ENCODE measurements around the gene HEATR5B.

Gene HEATR5B

GRCh38 chr2:37083873-37084794 is at the start of gene HEATR5B, which contains the start of gene GPATCH11:
Gene HEATR5B (minus strand): TSS chr2:37084372. CDS start chr2:37083414, 958 bp downstream.
Gene GPATCH11 (plus strand): TSS chr2:37084518. CDS start chr2:37088382, 3,864 bp downstream.
- peak; percentile 92 for DNase-seq (ENCODE audit: low read depth, low spot score)

DNA sequence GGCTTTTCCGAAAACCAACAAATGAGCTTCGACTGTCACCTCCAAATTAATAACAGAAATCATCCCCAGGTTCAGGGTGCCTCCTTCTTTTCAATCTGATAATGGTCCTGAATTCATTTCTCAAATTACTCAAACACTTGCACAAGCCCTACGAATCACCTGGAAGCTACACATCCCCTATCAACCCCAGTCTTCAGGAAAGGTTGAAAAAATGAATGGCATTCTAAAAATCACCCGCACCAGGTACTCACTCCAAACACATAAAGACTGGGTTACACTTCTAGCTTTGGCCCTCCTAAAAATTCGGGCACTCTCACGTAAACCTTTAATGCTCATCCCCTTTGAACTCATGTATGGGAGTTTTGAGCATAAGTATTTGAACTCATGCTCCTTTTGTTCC is 48.7 kb upstream of the HEATR5B start:
- DNase-seq (ENCODE audit: low read depth, low spot score) = no peak

GRCh38 chr2:37125416-37125815 is 41.2 kb upstream of the HEATR5B start:
- no peak for DNase-seq (ENCODE audit: low read depth, low spot score)

GRCh38 chr2:37119157-37119556 is 35.0 kb upstream of the HEATR5B start:
- no peak for DNase-seq (ENCODE audit: low read depth, low spot score)

DNA sequence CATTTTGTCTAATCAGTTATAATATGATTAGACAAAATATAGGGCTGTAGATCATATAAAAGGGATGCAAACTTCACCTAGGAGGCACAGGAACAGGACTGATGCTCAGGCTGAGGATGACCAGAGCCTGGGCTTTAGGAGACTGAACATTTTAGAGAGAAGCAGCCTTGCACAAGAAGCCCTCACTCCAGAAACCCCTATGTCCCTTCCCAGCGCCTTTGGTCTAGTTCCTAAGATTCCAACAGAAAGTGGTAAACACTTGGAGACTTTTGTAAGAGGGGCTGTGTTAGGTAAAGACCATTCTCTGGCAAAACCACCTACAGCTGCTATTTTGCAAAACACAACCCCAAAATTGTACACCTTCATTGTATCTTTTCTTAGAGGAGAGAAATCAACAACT is 33.4 kb upstream of the HEATR5B start:
- DNase-seq (ENCODE audit: low read depth, low spot score) = no peak

GRCh38 chr2:37111958-37112357 is 27.8 kb upstream of the HEATR5B start:
- DNase-seq (ENCODE audit: low read depth, low spot score) = no peak

- DNase-seq (ENCODE audit: low read depth, low spot score) = no peak
Observed at GRCh38 chr2:37110306-37111212, 26.4 kb upstream of the HEATR5B start.

- no peak for DNase-seq (ENCODE audit: low read depth, low spot score)
Observed at GRCh38 chr2:37109523-37109922, 25.4 kb upstream of the HEATR5B start.

- no peak for DNase-seq (ENCODE audit: low read depth, low spot score)
Observed at GRCh38 chr2:37105150-37105549, 21.0 kb upstream of the HEATR5B start.

- no peak for DNase-seq (ENCODE audit: low read depth, low spot score)
Observed at GRCh38 chr2:37104178-37104577, 20.0 kb upstream of the HEATR5B start.

DNA sequence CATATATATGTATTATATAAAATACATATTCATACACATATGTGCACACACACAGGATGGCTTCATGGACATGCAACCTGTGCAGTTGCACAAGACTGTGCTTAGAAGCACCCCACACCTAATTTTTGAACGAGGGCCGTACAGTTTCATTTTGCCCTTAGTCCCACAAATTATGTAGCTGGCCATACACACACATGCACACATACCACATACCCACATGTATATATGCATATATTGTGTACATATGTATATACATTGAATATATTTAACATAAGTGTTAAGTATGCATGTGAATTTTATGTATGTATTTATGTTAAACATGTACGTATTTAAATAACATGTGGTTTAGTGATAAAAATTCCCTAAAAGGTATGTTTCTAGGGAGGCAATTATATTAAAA is 18.4 kb upstream of the HEATR5B start:
- no peak for DNase-seq (ENCODE audit: low read depth, low spot score)

DNA sequence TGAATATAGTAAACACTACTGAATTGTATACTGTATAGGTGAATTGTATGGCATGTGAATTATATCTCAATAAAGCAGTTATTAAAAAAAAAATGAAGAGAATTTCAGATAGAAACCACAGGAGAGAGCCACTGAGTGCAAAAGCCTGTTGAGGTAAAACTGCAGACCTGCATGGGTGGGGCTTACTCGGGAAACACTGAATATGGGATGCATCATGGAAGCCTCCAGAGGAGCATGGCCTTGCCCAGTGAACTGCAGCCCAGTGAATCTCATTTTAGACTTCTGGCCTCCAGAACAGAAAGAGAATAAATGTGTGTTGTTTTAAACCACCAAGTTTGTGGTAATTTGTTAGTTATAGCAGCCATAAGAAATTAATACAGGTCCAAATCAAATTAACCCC is 15.9 kb upstream of the HEATR5B start:
- no peak for DNase-seq (ENCODE audit: low read depth, low spot score)

- DNase-seq (ENCODE audit: low read depth, low spot score) = no peak
Observed at GRCh38 chr2:37098416-37099118, 14.4 kb upstream of the HEATR5B start.

DNA sequence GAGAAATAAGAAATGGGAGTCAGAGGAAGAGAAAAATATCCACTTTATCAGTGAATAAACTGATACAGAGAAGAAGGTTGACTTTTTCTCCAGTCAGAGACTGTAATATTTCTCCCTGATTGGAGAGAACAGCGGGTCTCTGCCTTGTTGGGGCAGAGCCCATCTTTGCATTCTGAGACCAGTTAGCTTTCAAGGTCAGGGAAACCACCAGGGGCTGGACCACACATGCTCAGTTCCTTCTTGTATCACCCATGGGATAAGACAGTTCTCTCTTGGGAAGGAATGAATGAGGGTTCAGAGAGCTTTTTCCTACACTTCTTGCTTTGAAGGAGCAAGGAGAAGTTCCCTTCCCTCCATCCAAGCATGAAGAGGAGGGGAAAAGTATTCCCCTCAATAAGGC is 12.4 kb upstream of the HEATR5B start:
- DNase-seq (ENCODE audit: low read depth, low spot score) = no peak

GRCh38 chr2:37091873-37092272 is 7.7 kb upstream of the HEATR5B start:
- no peak for DNase-seq (ENCODE audit: low read depth, low spot score)

GRCh38 chr2:37090019-37090477 is 5.9 kb upstream of the HEATR5B start:
- DNase-seq (ENCODE audit: low read depth, low spot score) = no peak

DNA sequence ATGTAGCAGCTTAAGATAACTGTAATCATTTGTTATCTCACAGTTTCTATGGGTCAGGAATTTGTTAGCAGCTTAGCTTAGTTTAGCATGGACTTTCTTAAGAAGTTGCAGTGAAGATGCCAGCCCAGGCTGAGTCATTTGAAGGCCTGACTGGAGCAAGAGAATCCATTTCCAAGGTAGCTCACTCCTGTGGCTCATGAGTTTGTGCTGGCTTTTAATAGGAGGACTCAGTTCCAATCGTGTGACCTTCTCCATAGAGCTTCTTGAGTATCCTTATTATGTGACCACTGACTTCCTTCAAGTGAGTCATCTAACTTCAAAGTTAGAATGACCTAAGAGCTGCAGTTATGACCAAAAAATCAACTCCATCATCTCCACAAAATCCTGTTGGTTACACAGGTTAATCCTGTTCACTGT is 1.6 kb upstream of the HEATR5B start:
- no peak for DNase-seq (ENCODE audit: low read depth, low spot score)

- DNase-seq (ENCODE audit: low read depth, low spot score) = no peak
Observed at GRCh38 chr2:37084797-37085196, 625 bp upstream of the HEATR5B start.

GRCh38 chr2:37080689-37081088 is 3.5 kb downstream of the HEATR5B start:
- no peak for DNase-seq (ENCODE audit: low read depth, low spot score)

DNA sequence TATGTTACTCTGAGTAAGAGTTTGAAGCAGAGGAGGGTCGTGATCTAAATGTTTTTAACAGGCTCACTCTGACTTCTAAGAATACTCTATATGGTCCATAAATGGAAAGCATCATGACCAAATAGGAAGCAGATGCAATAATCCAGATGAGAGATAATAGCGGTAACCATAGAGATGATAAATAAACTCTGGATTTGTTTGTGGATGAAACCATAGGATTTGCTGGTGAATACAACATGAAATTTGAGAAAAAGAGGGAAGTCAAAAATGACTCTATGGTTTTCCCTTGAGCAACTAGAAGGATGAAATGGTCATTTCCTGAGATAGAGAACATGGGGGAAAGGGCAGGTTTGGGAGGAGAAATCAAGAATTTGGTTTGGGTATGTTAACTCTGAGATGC is 3.9 kb downstream of the HEATR5B start:
- no peak for DNase-seq (ENCODE audit: low read depth, low spot score)

GRCh38 chr2:37070931-37071330 is 13.2 kb downstream of the HEATR5B start:
- no peak for DNase-seq (ENCODE audit: low read depth, low spot score)

DNA sequence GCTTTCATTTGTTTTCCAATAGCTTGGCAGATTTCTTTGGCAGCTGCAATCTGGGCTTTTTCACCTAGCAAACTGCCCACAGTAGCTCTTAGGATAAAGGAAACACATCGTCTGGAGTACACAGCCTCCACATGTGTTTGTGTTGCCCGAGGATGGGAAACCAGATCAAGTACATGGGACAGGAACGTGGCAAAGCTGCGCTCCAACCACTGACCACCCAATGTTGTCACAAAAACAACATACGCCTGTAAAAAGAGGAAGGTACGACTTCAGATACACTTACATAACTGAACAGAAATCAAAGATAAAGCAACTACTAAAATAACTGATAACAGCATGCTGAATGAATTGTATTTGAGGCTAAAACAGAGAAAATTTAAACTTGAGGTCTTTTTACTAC is 15.5 kb downstream of the HEATR5B start:
- no peak for DNase-seq (ENCODE audit: low read depth, low spot score)
